Heart right ventricle (tissue), 16 donors: ENCODE measurements around the gene STRC. TPM values are rescaled to one million over a fixed set of nuclear protein-coding genes. Genes with fewer than 3 reads are reported as not detected.
"Not testable (repeated sequence)": the region's sequence is repeated elsewhere in the genome, so short reads cannot be mapped to it uniquely, and the experiment has no call there.

Experiments
- ATAC-seq, 8 donors: fragments of 200-7000 bp; cut with Tn5 transposase; one replicate each; pipeline ENCODE4 v1.9.1; 2020; ENCODE audit warnings: mild to moderate bottlenecking in 8 of 8, moderate library complexity in 8 of 8, moderate number of reproducible peaks in 1 of 8
- DNase-seq, 2 donors: peaks; one replicate each; pipeline ENCODE4 v3.0.0-alpha.2; 2020
- H3K27ac ChIP-seq, 10 donors: fragments of 200-600 bp; sonication (generic) in 2 of 10; one replicate each; pipeline versions ENCODE4 v1.5.0 to v1.8.0; 2020 to 2022; ENCODE audit warnings: mild to moderate bottlenecking in 3 of 10
- H3K27me3 ChIP-seq, 7 donors: fragments of 200-600 bp; one replicate each; pipeline ENCODE4 v1.8.0; 2021 to 2022; ENCODE audit warnings: mild to moderate bottlenecking in 2 of 7
- H3K36me3 ChIP-seq, 9 donors: fragments of 200-600 bp; sonication (generic) in 1 of 9; one replicate each; pipeline versions ENCODE4 v1.5.0 to v1.8.0; 2020 to 2022; ENCODE audit warnings: mild to moderate bottlenecking in 2 of 9
- H3K4me1 ChIP-seq, 9 donors: fragments of 200-600 bp; sonication (generic) in 1 of 9; one replicate each; pipeline versions ENCODE4 v1.5.0 to v1.8.0; 2020 to 2022; ENCODE audit warnings: mild to moderate bottlenecking in 4 of 9
- H3K4me3 ChIP-seq, 10 donors: fragments of 200-600 bp; sonication (generic) in 2 of 10; one replicate each; pipeline versions ENCODE4 v1.5.0 to v1.8.0; 2020 to 2022; ENCODE audit warnings: mild to moderate bottlenecking in 7 of 10, moderate library complexity in 2 of 10
- H3K9me3 ChIP-seq, 11 donors: fragments of 200-600 bp in 10 of 11; sonication (generic) in 2 of 11; one replicate each; pipeline versions ENCODE4 v1.5.0 to v1.8.0; 2013 to 2022; ENCODE audit warnings: mild to moderate bottlenecking in 2 of 11, control low read depth in 1 of 11, moderate library complexity in 1 of 11
- WGBS, 2 donors: extraction: QIAGEN DNeasy Blood & Tissue Kit; methylation state at CpG; one replicate each; pipeline ENCODE4 v1.1.7; 2013; ENCODE audit warnings: inconsistent platforms in 1 of 2; 5-methylcytosine and 5-hydroxymethylcytosine counted together
- intact Hi-C, 10 donors: fragments of 100-400 bp; cut with DNase I; formaldehyde crosslinking; loops; one replicate each; pipeline versions ENCODE4 v1.11.1 to v1.14.2; 2022
- polyA plus RNA-seq, 2 donors: library from polyadenylated mRNA; stranded (reverse); fragments of 200-250 nt; gene quantifications; one replicate each; pipeline ENCODE4 v1.2.3, GENCODE V29; 2013
- total RNA-seq, 10 donors: library from RNA; stranded (reverse); fragmentation: NEBNext Ultra II Directional in 3 of 10; extraction: Animal tissue kit (Norgen Biotek cat#: 25700) in 3 of 10; gene quantifications; one replicate each; pipeline versions ENCODE4 v1.2.1 to v1.2.4, GENCODE V29; 2021 to 2023
- TF ChIP-seq, protein P1 (sequence below), 9 donors: fragments of 200-600 bp; sonication (generic) in 2 of 9; IDR thresholded peaks; one replicate each; pipeline versions ENCODE4 v1.5.0 to v1.8.0; 2021 to 2022; ENCODE audit warnings: antibody characterized with exemption in 9 of 9, mild to moderate bottlenecking in 5 of 9, moderate library complexity in 1 of 9
- donor health status: Arrhythmogenic right ventricular cardiomyopathy.
- donor health status: ischemic (EF 13 %, LVEDD 7.1; RV severe dilation, severe dysfunction).
- donor health status: healthy with polysubstance abuse.
- donor health status: DM: no; HTN: yes; CAD: no.
- donor health status: DM: no; HTN: no; CAD: no.
- donor health status: ischemic (EF 25% LVEDD 6.9; RV normal size, moderate dysfunction).
- donor health status: ischemic (EF 25% LVEDD 5.7; RV mildly dilated, moderate dysfunction).
- donor health status: healthy.
- donor health status: DM: yes; HTN: yes; CAD: no.
- donor health status: Ischemic cardiomyopathy.
- donor health status: ischemic (EF 35%, LVEDD 5.7; RV mildly dilated, moderate dysfunction).
- donor health status: nonischemic (EF 11% LVEDD 7.7; RV severe dilation, severe dysfunction).
- donor health status: DM: yes; HTN: yes; CAD: no.
- donor health status: PGD.
- donor health status: ischemic (EF 29% LVEDD 5.4; RV normal size, mild dysfunction).
- donor health status: nonischemic (EF 23%, LVEDD 6.1; RV moderate dilation, normal function).

STRC gene
- total and polyA plus RNA-seq, 12 donors = 0.06 to 1.2 (median 0.21) TPM; not detected in 7

DNA sequence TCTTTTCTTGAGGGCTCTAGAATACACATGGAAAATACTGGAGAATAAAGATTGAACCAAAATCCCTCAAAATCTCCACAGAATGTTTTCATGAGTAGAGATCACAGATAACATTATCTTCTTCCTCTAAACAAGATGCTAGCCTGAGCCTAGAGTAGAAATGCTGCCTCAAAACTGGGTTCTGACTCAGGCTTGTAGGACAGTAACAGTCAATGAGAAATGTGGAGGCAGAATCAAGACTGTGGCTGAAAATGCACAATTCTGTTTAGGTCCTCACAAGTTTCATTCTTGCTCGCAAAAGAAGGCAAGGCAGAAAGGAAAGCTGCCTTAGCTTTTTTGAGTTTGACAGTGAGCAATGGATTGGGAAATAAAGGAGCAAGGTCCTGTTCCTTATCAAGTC, 44.0 kb downstream of the STRC start:
- no CpG with 5 or more reads among the region's 1 CpG for WGBS, 2 donors
- ATAC-seq, H3K9me3 ChIP-seq, H3K36me3 ChIP-seq, H3K27ac ChIP-seq, H3K27me3 ChIP-seq, DNase-seq, H3K4me3 ChIP-seq, intact Hi-C loops, H3K4me1 ChIP-seq: not testable (repeated sequence)

DNA sequence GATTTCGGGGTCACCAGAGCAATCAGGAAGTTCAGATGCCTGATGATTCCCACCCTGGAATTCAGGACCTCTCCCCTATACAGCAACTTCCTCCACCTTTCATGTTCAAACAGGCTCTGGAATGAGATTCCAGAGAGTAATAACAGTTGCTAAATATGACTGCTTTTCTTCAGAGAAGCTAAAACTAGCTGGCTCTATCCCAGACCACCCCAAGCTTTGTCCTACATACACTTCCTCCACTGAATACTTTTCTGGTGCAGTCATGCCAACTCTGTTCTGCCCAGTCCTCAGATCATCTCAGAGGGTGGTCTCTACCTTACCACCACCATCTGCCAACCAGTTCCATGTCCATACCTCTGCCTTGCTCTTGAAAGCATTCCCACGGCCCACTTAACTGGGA, 52.0 kb downstream of the STRC start:
- H3K4me3 ChIP-seq, H3K27ac ChIP-seq, DNase-seq, H3K9me3 ChIP-seq, H3K36me3 ChIP-seq, H3K4me1 ChIP-seq, H3K27me3 ChIP-seq, intact Hi-C loops, ATAC-seq: not testable (repeated sequence)
- no CpG with 5 or more reads among the region's 2 CpGs for WGBS, 2 donors

DNA sequence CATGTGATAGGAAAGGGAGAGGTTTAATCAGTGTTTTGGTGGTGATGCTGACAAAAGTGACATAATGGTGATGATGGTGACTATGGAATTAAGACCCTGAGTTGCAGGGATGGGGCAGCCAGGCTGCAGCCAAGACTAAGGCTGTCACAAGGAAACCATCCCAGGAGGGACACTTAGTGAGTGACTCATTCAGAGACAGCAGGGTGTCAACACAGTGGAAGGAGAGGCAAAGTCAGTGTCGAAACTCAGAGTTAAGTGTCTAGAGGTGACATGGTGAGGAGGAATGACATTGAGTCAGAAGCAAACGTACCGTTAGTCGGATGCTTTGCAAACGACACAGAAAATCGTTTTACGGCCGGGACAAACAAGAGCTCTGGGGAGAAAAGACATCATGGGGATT, 54.8 kb downstream of the STRC start:
- H3K4me3 ChIP-seq, H3K27ac ChIP-seq, H3K9me3 ChIP-seq, H3K27me3 ChIP-seq, H3K4me1 ChIP-seq, DNase-seq, ATAC-seq, H3K36me3 ChIP-seq, intact Hi-C loops: not testable (repeated sequence)
- no CpG with 5 or more reads among the region's 8 CpGs for WGBS, 2 donors

DNA sequence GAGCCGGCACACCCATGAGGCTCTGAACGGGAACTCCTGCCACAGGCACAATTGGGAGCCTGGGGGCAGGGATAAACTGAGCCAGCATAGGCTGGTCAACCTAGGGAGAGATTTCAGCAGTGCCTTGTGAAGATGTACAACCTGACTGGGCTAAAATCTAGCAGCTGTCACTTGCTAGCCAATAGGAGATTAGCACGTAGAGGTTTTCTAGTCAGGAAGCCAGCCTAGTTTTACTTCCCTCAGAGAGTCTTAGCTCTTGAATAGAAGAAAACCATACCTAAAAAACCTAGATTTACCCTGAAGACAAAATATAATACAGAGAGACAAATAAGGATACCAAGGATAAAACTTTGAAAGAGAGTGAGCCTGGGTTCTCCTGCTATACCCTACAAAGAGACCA, 55.8 kb downstream of the STRC start:
- H3K36me3 ChIP-seq = peaks cover 0 to 16% (median 0%) of the 10 kb centered on the region in 9 donors
- intact Hi-C loops, ATAC-seq, DNase-seq, H3K4me1 ChIP-seq, H3K27me3 ChIP-seq, H3K4me3 ChIP-seq, H3K9me3 ChIP-seq, H3K27ac ChIP-seq: not testable (repeated sequence)
- WGBS, 2 donors = 92% methylated on average over 2 of the region's 3 CpGs; no CpG with 5 or more reads in 1 of the 2 donors

DNA sequence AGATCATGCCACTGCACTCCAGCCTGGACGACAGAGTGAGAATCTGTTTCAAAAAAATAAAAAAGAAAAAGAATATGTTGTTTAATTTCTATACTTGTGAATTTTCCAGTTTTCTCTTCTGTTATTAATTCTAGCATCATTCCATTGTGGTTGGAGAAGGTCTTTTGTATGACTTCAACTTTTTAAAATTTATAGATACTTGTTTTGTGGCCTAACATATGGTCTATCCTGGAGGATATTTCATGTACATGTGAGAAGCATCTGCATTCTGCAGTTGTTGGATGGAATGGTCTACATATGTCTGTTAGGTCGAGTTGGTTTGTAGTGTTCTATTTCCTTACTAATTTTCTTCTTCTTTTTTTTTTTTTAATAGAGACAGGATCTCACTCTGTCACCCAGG, 65.6 kb downstream of the STRC start:
- Histone ChIP-seq H3K36me3 (peaks cover 0 to 62% (median 9%) of the 10 kb centered on the region in 9 donors), H3K4me3 (no peak overlapping the region), H3K27me3 (no peaks in the 10 kb centered on the region), H3K9me3 (peaks cover 0 to 1% (median 0%) of the 10 kb centered on the region in 11 donors), H3K27ac (no peak overlapping the region), H3K4me1 (peaks cover 0 to 5% (median 0%) of the 10 kb centered on the region in 9 donors)
- no peak for ATAC-seq
- TF ChIP-seq, protein P1, sequence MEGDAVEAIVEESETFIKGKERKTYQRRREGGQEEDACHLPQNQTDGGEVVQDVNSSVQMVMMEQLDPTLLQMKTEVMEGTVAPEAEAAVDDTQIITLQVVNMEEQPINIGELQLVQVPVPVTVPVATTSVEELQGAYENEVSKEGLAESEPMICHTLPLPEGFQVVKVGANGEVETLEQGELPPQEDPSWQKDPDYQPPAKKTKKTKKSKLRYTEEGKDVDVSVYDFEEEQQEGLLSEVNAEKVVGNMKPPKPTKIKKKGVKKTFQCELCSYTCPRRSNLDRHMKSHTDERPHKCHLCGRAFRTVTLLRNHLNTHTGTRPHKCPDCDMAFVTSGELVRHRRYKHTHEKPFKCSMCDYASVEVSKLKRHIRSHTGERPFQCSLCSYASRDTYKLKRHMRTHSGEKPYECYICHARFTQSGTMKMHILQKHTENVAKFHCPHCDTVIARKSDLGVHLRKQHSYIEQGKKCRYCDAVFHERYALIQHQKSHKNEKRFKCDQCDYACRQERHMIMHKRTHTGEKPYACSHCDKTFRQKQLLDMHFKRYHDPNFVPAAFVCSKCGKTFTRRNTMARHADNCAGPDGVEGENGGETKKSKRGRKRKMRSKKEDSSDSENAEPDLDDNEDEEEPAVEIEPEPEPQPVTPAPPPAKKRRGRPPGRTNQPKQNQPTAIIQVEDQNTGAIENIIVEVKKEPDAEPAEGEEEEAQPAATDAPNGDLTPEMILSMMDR (IDR thresholded peaks at IDR 0.05) = no peak
- intact Hi-C loops = no loop called here
- no peak for DNase-seq
- WGBS, 2 donors = 81% methylated on average over 2 of the region's 2 CpGs

DNA sequence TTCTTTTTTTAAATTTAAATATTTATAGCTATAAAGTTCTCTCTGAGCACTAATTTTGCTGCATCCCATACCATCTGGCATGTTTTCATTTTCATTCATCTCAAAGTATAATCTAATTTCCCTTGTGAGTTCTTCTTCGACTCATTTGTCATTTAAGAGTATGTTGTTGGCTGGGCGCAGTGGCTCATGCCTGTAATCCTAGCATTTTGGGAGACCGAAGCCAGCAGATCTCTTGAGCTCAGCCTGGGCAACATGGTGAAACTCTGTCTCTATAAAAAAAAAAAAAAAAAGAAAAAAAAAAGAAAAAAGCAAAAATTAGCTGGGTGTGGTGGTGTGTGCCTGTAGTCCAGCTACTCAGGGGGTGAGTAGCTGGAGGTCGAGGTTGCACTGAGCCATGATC, 66.3 kb downstream of the STRC start:
- TF ChIP-seq, protein P1 (IDR thresholded peaks at IDR 0.05) = no peak
- peaks cover 0 to 8% (median 0%) of the 10 kb centered on the region in 11 donors for H3K9me3 ChIP-seq
- DNase-seq (no peak), ATAC-seq (no peak)
- no peak overlapping the region for H3K4me3 ChIP-seq
- H3K4me1 ChIP-seq = peaks cover 0 to 5% (median 0%) of the 10 kb centered on the region in 9 donors
- H3K27me3 ChIP-seq = no peaks in the 10 kb centered on the region
- intact Hi-C loops = no loop called here
- H3K36me3 ChIP-seq = peaks cover 0 to 55% (median 12%) of the 10 kb centered on the region in 9 donors
- WGBS, 2 donors = 95% methylated on average over 4 of the region's 4 CpGs
- H3K27ac ChIP-seq = no peak overlapping the region
